ENCODE results near the gene COLEC12.

DNA sequence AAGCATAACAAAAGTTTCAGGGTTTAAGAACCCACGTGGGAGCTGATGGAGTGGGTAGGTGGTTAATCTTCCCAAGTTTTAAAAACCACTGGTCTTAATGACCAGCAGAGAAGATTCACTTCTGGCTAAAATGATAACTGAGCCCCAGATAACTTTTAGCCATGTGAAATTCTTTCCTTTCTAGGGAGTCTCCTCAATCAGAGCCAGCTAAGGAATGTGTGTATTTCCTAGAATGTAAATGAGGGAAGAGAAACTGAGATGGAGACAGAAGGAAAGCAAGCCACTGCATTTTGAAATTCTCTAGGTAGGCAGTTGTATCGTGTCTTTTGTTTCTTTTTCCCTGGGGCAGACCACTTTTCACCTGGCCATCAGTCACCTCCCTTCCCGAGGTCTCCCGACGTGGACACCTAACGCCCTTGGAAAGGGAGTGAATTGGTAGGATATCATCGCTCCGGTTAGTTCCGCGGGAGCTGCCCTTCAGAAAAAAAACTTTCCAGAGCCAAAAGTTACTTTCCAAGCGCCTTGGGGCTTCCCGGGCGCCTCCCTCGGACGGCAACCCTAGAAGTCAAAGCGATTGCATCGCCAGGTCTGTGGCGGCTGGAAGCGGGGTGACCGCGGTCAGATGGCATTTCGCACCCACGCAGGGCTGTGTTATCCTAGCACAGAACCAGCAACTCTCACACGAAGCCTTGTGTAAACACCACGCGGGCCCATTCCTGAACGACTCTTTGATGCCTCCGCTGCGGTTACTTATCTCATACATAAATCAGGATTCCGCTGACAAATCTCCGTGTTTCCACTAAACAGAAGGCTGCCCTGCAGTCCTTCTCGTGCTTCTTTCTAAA is 1.3 kb downstream of the COLEC12 start:
- TF ChIP-seq, protein P1, sequence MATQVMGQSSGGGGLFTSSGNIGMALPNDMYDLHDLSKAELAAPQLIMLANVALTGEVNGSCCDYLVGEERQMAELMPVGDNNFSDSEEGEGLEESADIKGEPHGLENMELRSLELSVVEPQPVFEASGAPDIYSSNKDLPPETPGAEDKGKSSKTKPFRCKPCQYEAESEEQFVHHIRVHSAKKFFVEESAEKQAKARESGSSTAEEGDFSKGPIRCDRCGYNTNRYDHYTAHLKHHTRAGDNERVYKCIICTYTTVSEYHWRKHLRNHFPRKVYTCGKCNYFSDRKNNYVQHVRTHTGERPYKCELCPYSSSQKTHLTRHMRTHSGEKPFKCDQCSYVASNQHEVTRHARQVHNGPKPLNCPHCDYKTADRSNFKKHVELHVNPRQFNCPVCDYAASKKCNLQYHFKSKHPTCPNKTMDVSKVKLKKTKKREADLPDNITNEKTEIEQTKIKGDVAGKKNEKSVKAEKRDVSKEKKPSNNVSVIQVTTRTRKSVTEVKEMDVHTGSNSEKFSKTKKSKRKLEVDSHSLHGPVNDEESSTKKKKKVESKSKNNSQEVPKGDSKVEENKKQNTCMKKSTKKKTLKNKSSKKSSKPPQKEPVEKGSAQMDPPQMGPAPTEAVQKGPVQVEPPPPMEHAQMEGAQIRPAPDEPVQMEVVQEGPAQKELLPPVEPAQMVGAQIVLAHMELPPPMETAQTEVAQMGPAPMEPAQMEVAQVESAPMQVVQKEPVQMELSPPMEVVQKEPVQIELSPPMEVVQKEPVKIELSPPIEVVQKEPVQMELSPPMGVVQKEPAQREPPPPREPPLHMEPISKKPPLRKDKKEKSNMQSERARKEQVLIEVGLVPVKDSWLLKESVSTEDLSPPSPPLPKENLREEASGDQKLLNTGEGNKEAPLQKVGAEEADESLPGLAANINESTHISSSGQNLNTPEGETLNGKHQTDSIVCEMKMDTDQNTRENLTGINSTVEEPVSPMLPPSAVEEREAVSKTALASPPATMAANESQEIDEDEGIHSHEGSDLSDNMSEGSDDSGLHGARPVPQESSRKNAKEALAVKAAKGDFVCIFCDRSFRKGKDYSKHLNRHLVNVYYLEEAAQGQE (tag by site-specific recombination; IDR thresholded peaks at IDR 0.05): no peak
- TF ChIP-seq, protein P2, sequence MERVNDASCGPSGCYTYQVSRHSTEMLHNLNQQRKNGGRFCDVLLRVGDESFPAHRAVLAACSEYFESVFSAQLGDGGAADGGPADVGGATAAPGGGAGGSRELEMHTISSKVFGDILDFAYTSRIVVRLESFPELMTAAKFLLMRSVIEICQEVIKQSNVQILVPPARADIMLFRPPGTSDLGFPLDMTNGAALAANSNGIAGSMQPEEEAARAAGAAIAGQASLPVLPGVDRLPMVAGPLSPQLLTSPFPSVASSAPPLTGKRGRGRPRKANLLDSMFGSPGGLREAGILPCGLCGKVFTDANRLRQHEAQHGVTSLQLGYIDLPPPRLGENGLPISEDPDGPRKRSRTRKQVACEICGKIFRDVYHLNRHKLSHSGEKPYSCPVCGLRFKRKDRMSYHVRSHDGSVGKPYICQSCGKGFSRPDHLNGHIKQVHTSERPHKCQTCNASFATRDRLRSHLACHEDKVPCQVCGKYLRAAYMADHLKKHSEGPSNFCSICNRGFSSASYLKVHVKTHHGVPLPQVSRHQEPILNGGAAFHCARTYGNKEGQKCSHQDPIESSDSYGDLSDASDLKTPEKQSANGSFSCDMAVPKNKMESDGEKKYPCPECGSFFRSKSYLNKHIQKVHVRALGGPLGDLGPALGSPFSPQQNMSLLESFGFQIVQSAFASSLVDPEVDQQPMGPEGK (tag by site-specific recombination; IDR thresholded peaks at IDR 0.05): peak; percentile 46; the same call in 1 of the 2 replicates
- TF ChIP-seq, protein P3, sequence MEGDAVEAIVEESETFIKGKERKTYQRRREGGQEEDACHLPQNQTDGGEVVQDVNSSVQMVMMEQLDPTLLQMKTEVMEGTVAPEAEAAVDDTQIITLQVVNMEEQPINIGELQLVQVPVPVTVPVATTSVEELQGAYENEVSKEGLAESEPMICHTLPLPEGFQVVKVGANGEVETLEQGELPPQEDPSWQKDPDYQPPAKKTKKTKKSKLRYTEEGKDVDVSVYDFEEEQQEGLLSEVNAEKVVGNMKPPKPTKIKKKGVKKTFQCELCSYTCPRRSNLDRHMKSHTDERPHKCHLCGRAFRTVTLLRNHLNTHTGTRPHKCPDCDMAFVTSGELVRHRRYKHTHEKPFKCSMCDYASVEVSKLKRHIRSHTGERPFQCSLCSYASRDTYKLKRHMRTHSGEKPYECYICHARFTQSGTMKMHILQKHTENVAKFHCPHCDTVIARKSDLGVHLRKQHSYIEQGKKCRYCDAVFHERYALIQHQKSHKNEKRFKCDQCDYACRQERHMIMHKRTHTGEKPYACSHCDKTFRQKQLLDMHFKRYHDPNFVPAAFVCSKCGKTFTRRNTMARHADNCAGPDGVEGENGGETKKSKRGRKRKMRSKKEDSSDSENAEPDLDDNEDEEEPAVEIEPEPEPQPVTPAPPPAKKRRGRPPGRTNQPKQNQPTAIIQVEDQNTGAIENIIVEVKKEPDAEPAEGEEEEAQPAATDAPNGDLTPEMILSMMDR (tag by site-specific recombination; IDR thresholded peaks at IDR 0.05): no peak
- no peak for TF ChIP-seq ZNF121 (tag by site-specific recombination; IDR thresholded peaks at IDR 0.05)
- TF ChIP-seq MYNN (tag by site-specific recombination; IDR thresholded peaks at IDR 0.05; ENCODE audit: borderline replicate concordance): peak; percentile 34; the same call in 1 of the 2 replicates
- no peak for TF ChIP-seq ZNF510 (tag by site-specific recombination; IDR thresholded peaks at IDR 0.05; ENCODE audit: insufficient replicate concordance)
- TF ChIP-seq ZNF658 (tag by site-specific recombination; IDR thresholded peaks at IDR 0.05): no peak
- TF ChIP-seq ZNF311 (tag by site-specific recombination; IDR thresholded peaks at IDR 0.05; ENCODE audit: borderline replicate concordance): no peak
- TF ChIP-seq, protein P4, sequence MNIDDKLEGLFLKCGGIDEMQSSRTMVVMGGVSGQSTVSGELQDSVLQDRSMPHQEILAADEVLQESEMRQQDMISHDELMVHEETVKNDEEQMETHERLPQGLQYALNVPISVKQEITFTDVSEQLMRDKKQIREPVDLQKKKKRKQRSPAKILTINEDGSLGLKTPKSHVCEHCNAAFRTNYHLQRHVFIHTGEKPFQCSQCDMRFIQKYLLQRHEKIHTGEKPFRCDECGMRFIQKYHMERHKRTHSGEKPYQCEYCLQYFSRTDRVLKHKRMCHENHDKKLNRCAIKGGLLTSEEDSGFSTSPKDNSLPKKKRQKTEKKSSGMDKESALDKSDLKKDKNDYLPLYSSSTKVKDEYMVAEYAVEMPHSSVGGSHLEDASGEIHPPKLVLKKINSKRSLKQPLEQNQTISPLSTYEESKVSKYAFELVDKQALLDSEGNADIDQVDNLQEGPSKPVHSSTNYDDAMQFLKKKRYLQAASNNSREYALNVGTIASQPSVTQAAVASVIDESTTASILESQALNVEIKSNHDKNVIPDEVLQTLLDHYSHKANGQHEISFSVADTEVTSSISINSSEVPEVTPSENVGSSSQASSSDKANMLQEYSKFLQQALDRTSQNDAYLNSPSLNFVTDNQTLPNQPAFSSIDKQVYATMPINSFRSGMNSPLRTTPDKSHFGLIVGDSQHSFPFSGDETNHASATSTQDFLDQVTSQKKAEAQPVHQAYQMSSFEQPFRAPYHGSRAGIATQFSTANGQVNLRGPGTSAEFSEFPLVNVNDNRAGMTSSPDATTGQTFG (tag by site-specific recombination; IDR thresholded peaks at IDR 0.05; ENCODE audit: borderline replicate concordance): no peak
- TF ChIP-seq ZNF785 (tag by site-specific recombination; IDR thresholded peaks at IDR 0.05): no peak

All from HEK293 (cell line).